Limb (tissue), 2 donors: ENCODE data around the gene CHRM4.
"Not testable (repeated sequence)": the region's sequence is repeated elsewhere in the genome, so short reads cannot be mapped to it uniquely, and the experiment has no call there.

Experiments
- DNase-seq, 2 donors: peaks; one replicate each; pipeline ENCODE4 v3.0.0-alpha.2; 2016; ENCODE audit errors: extremely low spot score in 2 of 2

The CHRM4 gene

DNA sequence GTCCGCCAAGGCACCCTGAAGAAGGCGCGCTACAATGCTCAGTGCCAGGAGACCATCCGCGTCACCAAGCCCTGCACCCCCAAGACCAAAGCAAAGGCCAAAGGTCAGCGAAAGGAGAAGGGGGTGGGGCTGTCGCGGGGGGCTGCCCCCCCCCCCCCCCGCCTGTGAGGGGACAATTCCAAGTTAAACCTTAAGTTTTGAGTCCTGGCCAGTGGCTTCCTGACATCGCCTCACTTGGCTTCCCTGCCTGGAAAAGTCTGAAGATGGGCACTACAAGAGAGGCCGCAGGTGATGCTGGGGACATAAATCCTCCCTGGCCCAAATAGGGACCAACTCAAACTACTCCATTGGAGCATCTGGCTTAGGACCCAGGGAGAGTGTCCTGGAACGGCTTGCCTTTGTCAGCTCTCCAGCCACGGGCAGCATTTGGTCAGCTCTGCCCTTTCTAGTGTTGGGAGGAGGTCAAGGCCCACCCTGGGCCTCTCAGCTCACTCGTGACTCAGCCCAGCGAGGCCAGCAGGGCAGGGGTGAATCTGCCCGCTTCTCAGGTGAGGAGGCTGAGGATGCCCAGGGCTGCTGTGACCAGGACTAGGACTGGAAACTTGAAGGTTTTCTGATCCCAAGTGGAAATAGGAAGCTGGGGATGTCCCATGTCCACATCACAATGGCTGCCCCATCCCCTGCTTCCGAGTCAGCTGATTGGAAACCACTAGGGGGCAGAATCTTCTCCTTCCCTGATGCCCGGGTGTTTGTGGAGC lies 8.8 kb downstream of the CHRM4 start:
- DNase-seq: peak; percentile 17 to 37

DNA sequence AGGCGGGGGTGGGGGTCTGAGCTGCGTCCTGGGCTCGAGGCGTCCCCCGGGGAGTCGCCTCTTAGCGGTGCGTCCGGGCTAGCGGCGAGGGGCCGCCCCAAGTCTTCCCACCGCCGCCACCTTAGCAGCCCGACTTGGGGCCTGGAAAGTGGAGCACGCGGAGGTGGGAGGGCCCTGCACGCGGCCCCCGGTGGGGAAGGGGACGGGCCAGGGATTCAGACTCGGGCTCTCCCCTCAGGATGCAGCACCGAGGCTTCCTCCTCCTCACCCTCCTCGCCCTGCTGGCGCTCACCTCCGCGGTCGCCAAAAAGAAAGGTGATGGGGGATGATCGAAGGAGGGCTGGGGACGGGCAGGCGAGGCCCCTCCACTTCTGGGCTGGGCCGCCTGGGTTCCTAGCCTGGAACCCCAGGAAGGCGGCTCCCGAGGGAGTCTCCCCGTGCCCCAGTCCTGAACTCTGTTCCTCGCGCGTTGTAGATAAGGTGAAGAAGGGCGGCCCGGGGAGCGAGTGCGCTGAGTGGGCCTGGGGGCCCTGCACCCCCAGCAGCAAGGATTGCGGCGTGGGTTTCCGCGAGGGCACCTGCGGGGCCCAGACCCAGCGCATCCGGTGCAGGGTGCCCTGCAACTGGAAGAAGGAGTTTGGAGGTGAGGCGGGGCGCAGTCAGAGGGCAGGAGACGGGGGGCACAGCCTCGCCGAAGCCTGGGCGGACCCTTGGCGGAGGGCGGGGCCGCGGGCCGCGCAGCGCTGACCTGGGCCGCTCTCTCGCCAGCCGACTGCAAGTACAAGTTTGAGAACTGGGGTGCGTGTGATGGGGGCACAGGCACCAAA lies 9.5 kb downstream of the CHRM4 start:
- peak; percentile 13 to 79 for DNase-seq

DNA sequence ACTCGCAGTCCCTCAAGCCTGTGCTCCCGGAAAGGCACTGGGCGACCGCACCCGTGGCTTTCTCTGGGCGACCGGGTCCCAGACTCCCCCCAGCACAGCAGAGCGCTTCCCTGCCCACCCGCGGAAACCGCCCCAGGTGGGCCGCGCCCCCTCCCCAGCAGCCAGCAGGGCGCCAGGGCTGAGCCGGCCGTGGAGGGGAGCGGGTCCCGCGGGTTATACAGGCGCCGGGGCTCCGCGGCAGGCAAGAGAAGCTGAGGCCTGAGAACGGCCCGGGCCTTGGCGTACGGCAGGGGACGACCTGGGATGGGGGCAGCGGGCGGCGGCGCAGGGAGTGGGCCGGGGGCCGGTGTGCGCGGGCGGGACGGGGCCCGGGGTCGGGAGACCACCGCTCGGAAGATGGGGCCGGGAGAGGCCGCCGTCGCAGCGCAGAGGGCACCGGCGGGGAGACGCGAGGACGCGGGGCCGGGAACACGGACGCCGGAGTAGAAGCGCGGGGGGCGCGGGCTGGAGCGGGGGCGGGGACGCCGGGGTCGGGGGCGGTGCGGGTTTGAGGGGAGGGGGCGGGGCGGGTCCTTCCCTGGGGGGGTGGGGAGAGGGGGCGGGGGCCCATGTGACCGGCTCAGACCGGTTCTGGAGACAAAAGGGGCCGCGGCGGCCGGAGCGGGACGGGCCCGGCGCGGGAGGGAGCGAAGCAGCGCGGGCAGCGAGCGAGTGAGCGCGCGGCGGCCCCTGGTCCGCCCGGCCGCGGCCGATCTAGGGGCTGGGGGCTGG lies 10.3 kb downstream of the CHRM4 start, which contains the start of gene MDK:
TSS of gene MDK (plus strand) at position 622 of the 771 bp plus-strand sequence. CDS start 389 bp downstream, outside the sequence.
- DNase-seq: peak; percentile 38 to 88

DNA sequence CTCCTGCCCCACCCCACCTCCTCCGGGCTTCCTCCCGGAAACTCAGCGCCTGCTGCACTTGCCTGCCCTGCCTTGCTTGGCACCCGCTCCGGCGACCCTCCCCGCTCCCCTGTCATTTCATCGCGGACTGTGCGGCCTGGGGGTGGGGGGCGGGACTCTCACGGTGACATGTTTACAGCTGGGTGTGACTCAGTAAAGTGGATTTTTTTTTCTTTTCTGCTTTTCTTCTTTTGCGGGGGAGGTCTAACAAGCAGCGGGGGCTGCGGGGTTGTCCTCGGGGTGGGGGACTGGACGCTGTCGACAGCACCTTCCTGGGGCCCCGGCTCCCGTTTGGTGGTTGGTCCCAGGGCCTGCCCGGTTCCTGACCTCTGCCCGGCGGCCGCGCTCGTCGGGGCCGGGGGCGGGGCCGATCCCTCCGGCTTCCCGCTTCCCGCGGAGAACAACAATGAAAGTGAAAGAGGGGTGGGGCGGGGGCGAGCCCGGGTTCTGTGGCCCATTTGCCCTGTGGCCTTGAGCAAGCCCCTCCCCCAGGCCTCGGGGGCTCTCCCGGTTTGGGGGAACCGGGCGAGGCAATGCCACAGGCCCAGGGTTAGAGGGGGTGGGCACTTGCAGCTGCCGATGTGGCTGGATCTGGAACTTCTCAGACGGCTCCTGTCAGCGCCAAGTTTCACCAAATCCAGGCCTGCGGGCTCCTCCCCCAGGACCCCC lies 11.1 kb downstream of the CHRM4 start:
- DNase-seq: peak; percentile 29 to 77

DNA sequence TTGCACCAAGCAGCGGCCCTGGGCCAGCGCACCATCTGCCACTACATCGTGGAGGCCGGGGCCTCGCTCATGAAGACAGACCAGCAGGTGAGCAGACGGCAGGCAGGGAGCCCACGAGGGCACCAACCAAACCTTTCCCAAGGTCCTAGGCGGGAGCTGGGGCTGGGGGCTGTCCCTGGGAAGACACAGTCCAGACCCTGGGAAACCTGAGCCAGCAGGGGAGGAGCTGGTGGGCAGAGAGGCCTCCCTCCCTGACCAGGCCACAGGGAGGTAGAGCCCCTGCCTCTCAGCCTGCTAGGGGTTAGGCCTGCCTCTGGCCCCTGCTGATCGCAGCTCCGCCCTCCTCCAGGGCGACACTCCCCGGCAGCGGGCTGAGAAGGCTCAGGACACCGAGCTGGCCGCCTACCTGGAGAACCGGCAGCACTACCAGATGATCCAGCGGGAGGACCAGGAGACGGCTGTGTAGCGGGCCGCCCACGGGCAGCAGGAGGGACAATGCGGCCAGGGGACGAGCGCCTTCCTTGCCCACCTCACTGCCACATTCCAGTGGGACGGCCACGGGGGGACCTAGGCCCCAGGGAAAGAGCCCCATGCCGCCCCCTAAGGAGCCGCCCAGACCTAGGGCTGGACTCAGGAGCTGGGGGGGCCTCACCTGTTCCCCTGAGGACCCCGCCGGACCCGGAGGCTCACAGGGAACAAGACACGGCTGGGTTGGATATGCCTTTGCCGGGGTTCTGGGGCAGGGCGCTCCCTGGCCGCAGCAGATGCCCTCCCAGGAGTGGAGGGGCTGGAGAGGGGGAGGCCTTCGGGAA lies 11.9 kb downstream of the CHRM4 start:
- peak in 1 of 2 donors; percentile 44 for DNase-seq

DNA sequence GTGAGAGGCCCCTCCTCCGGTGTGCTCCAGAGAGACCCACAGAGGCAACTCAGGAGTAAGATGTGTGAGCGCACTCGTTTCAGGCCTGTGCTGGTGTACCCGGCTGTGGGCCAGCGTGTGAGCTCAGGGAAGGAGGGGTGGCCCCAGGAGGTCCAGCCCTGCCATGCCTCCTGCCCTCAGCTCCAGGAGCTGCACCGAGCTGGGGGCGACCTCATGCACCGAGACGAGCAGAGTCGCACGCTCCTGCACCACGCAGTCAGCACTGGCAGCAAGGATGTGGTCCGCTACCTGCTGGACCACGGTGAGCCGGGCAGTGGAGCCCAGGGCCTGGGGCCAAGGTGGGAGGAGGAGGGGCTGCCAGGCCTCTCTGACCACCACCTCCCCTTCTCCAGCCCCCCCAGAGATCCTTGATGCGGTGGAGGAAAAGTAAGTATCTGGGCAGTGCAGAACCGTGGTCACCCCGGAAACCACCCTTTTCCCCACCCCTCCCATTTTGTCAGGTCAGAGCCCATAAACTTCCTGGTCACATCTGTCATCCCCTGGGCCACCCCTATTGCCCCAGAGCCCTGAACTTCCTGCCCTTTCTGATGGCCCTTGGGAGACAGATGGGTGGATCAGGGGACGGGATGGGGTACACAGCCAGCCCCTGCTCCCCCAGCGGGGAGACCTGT lies 12.6 kb downstream of the CHRM4 start:
- no peak for DNase-seq

DNA sequence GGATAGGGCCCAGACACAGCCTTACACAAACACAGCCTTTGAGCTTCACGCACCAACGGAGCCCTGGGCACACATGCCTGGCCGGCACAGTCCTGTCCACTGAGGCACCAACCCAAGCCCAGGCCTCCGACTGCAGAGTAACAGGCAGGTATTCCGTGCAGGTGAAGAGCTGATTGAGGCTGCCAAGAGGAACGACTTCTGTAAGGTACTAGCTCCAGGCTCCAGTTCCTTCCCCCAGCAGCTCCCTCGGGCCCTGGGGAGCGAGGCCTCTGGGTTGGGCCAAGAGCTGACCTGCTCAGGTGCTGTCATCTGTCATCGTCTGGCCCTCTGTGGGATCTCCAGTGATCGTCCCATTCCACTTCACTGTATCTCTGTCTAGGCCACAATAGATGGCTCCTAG lies 13.3 kb downstream of the CHRM4 start:
- DNase-seq: peak in 1 of 2 donors; percentile 29

DNA sequence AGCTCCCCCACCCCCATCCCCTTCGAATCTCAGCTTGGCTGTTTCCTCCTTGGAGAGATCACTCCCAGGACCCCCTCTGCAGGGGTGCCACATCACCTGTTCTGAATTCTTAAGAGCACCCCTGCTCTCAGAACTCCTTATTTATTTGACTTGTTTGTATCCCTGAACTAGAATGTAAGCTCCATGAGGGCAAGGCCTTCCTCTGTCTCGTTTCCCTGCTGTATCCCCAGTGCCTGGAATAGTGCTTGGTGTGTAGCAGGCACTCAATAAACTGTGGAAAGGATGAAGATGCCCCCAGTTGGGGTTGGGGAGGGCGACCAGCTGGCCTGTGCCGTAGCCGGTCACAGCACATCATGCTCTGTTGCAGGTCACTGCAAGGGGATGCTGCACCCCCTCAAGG lies 13.7 kb downstream of the CHRM4 start:
- DNase-seq: no peak

DNA sequence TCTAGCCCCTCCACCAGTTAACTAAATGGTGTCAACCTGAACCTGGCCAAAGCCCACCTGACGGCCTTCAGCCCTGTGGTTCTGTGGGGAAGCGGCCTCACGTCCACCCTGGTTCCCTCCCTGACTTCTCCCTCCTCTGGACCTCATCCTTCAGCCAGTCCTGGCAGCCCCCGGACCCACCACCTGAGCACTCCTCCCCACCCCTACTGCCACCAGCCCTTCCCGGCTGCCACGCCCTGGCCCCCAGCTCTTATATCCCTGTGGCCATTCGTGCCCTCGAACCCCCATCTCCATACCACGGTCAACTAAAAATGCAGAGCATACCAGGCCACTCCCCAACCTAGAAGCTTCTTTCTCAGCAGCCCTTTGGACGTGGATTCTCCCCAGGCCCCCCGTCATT lies 14.3 kb downstream of the CHRM4 start:
- no peak for DNase-seq

DNA sequence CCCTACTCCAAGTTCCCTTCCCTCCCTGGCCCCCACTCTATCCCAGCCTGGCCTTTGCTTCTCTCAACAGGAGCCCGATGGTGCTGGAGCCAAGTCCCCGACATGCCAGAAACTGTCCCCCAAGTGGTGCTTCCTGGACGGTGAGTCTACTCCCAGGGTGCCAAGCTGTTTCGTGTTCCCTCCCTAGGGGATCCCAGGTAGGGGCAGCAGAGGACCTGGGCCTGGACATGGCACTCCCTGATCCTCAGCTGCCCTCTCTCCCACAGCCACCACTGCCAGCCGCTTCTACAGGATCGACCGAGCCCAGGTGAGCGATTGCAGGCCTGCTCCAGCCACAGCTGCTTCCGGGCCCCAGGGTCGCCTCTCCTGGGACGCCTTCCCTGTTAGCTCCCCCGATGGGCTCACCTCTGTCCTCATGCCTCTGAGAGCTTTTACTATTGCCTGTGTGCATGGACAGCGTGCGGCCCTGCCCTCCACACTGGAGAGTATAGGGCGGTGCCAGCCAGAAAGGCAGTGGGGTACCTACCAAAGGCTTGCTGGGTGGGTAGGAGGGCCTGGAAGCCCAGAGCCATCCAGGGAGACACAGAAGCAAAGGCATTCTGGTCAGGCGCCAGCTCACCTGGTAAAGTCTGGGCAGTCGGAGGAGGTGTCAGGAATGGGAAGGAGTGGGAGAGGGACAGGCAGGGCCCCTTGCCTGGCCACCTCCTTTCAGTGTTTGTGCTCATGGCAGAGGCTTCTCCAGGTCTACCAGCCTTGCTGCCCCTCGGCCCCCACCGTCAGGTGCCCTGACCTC lies 15.1 kb downstream of the CHRM4 start:
- DNase-seq: no peak

DNA sequence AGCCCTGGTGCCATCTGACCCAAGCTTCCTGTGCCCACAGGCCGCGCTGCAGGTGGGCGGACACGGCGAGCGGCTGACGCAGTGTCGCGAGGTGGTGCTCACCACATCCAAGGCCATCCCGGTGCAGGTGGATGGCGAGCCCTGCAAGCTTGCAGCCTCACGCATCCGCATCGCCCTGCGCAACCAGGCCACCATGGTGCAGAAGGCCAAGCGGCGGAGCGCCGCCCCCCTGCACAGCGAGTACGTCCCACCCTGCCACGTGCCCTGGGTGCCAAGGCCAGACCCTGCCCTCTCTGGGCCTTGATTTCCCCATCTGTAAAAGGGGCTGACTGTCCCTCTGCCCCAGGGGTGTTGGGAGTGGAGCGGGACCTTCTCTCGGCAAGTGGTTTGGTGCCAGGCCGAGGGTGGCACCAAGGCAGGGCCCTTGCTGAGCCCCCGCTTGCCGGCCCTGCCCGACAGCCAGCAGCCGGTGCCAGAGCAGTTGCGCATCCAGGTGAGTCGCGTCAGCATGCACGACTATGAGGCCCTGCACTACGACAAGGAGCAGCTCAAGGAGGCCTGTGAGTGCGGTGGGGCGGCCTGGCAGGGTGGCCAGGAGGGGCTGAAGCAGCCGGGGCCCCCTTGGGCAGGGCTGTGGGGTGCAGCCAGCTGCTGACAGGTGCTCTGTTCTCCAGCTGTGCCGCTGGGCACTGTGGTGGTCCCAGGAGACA lies 16.0 kb downstream of the CHRM4 start:
- no peak for DNase-seq

DNA sequence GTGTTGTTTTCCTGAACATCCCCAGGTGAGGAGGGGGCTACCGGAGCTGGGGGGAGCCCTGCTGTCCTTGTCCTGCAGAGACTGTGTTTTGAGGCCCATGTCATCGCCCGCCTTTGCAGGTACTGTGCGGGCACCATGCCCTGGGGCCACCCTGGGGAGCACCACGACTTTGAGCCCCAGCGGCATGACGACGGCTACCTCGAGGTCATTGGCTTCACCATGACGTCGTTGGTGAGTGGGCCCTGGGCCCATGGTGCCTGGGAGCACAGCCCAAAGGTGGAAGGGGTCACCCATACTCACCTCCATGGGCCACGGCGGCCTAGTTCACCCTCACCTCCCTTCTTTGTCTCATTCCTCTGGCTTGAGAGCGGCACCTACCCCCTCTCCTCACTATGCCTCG lies 16.8 kb downstream of the CHRM4 start:
- DNase-seq: no peak

DNA sequence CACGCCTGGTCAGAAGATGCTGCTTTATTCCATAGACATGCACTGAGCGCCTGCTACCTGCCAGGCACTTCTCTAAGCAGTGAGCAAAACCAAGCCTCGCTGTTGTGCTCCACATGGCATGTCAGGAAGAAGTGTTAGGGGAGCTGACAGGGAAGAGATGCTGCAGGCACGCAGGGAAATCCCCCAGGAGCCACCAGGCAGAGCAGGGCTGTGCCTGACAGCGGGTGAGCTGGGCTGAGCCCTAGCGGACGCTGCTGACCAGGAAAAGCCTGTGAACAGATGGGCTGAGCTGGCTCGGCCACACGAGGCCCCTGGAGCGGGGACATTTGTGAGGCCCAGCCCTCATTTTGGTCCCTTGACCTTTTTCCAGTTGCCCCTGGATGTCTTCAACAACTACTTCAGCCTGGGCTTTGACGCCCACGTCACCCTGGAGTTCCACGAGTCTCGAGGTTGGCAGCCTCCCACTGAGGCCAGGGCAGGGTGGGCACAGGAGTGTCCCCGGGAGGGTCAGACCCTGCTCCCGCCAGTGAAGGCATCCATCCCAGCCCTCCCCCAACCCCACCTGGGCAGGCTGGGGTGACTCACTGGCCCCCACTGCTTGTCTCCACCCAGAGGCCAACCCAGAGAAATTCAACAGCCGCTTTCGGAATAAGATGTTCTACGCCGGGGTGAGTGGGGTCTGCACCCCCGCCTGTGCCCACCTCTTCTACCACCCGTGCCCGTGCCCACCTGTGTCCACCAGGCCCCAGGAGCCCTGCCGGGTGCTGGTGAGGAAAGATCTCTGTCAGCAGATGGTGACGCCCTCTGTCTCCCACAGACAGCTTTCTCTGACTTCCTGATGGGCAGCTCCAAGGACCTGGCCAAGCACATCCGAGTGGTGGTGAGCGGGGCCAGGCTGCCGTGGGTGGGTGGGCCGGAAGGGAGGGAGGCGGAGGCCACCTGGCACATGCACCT lies 17.5 kb downstream of the CHRM4 start:
- no peak for DNase-seq

DNA sequence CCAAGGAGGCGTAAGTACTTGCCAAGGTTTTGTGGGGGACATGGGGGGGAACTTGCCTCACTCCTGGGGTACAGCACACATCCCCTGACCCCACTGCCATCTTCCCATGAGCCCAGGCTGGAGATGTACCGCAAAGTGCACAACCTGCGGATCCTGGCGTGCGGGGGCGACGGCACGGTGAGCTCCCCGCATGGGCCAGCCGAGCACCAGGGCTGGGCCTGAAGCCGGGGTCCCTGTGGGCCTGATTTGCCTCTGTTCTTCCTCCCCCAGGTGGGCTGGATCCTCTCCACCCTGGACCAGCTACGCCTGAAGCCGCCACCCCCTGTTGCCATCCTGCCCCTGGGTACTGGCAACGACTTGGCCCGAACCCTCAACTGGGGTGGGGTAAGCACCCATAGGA lies 19.1 kb downstream of the CHRM4 start:
- DNase-seq: not testable (repeated sequence)

DNA sequence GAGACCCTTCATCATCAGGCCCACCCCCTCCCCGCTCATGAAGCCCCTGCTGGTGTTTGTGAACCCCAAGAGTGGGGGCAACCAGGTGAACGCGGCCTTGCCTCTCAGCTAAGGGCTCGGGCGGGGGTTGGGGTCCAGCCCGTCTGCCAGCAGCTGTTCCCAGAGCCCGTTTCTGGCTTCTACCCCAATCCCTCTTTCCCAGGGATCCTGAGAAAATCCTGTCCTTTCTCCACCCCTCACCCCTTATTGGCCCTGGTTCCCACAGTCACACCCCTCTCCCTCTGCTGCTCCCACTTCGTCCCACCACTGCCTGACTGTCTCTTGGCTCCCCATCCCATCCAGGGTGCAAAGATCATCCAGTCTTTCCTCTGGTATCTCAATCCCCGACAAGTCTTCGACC lies 19.5 kb downstream of the CHRM4 start:
- no peak for DNase-seq

DNA sequence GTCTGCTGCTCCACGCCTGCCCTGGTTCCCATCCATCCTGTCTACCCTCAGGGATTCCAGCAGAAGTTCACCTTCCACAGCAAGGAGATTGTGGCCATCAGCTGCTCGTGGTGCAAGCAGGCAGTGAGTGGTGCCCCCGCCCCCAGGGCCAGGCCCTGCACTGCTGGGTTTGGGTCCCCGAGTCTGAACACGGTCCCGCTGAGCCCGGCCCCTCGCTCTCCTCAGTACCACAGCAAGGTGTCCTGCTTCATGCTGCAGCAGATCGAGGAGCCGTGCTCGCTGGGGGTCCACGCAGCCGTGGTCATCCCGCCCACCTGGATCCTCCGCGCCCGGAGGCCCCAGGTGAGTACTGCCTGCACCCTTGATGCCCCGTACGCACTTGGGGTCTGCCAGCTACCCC lies 20.3 kb downstream of the CHRM4 start:
- DNase-seq: not testable (repeated sequence)

DNA sequence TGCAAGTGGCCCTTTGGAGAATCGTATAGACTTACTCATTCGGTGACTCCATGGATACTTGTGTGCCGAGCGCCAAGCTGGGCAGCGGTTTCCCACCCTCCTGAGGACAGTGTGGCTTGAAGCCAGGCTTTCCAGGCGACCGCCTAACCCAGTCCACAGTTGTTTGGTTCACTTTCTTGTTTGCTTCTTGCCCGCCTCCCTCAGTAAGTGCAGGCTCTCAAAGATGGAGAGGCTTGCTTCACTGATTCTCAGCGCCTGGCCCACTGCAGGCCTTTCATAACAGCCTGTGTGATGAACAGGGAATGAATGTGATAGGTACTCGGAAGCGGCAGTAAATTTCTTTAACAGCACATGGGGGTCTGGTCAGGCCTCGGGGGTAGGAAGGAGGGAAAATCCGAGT lies 21.3 kb downstream of the CHRM4 start:
- no peak for DNase-seq
